NCI-H345 treated with DMSO at 0.1 percent for 48 hours (cell line): ENCODE results near the gene BTBD9.
A peak's percentile ranks its signal among the peaks of the same experiment; 100 is the strongest.

ENCODE experiments used
- DNase-seq: peaks from one replicate; lab custom pipeline; 2025; ENCODE audit not compliant: unreplicated experiment; lab: John Stamatoyannopoulos, UW

Gene BTBD9

GRCh38 chr6:38262609-38263008, 377.1 kb downstream of the BTBD9 start:
- no peak for DNase-seq

- DNase-seq = no peak
Observed at GRCh38 chr6:38262026-38262425, 377.7 kb downstream of the BTBD9 start.

- no peak for DNase-seq
Observed at GRCh38 chr6:38261626-38262025, 378.1 kb downstream of the BTBD9 start.

GRCh38 chr6:38259736-38260135, 380.0 kb downstream of the BTBD9 start:
- no peak for DNase-seq

- DNase-seq = no peak
Observed at GRCh38 chr6:38248500-38249234, 391.1 kb downstream of the BTBD9 start.

GRCh38 chr6:38245295-38245694, 394.4 kb downstream of the BTBD9 start:
- no peak for DNase-seq

- no peak for DNase-seq
Observed at GRCh38 chr6:38244869-38245268, 394.9 kb downstream of the BTBD9 start.

- DNase-seq = no peak
Observed at GRCh38 chr6:38241200-38241871, 398.4 kb downstream of the BTBD9 start.

- no peak for DNase-seq
Observed at GRCh38 chr6:38239719-38240451, 399.8 kb downstream of the BTBD9 start.

- DNase-seq = no peak
Observed at GRCh38 chr6:38236631-38237030, 403.1 kb downstream of the BTBD9 start.

GRCh38 chr6:38234934-38235682, 404.6 kb downstream of the BTBD9 start:
- DNase-seq = no peak

GRCh38 chr6:38234141-38234540, 405.6 kb downstream of the BTBD9 start:
- DNase-seq = no peak

GRCh38 chr6:38233161-38233791, 406.5 kb downstream of the BTBD9 start:
- DNase-seq = no peak

- no peak for DNase-seq
Observed at GRCh38 chr6:38225766-38226165, 414.0 kb downstream of the BTBD9 start.

GRCh38 chr6:38221251-38221650, 418.5 kb downstream of the BTBD9 start:
- no peak for DNase-seq

GRCh38 chr6:38220069-38220723, 419.5 kb downstream of the BTBD9 start:
- no peak for DNase-seq

GRCh38 chr6:38218235-38218634, 421.5 kb downstream of the BTBD9 start:
- DNase-seq = no peak

- DNase-seq = no peak
Observed at GRCh38 chr6:38216451-38216850, 423.3 kb downstream of the BTBD9 start.

- DNase-seq = no peak
Observed at GRCh38 chr6:38215651-38216311, 423.9 kb downstream of the BTBD9 start.

- peak; percentile 41 for DNase-seq
Observed at GRCh38 chr6:38215225-38215624, 424.5 kb downstream of the BTBD9 start.
